NCI-H2227 treated with DMSO at 0.1 percent for 48 hours (cell line): ENCODE results near the gene STK32A.

Experiments used
- DNase-seq: peaks from one replicate; lab custom pipeline; 2025; lab: John Stamatoyannopoulos, UW

Gene STK32A

DNA sequence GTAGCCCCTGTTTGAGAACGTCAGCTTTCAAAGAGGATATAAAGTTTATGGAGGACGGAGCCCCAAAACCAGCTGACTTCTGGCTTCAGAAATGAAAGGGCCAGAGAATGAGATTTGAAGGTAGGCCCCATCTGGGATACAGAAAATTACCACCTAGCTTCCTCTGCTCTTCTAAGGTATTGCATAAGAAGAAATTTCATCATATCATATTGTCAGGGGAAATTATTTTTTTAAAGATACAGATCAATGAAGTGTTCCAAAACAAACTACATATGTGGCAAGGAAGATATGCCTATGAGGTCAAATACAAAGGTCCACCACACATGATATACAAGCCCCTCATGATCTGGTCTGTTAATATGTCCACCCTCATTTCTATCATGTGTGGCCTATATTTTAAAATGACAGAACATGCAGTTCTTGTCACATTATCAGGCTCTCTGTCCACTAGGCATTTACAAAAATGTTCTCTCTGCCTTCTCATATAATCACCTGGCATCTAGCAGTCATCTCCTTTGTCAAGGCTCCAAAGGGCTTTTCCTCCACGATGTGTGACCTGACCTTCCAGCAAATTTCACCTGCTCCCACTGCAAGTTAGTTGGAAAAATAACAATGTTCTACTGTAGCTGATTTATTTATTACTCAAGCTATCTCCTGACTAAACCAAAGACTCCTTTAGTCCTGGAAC is 192.0 kb downstream of the STK32A start:
- no peak for DNase-seq

DNA sequence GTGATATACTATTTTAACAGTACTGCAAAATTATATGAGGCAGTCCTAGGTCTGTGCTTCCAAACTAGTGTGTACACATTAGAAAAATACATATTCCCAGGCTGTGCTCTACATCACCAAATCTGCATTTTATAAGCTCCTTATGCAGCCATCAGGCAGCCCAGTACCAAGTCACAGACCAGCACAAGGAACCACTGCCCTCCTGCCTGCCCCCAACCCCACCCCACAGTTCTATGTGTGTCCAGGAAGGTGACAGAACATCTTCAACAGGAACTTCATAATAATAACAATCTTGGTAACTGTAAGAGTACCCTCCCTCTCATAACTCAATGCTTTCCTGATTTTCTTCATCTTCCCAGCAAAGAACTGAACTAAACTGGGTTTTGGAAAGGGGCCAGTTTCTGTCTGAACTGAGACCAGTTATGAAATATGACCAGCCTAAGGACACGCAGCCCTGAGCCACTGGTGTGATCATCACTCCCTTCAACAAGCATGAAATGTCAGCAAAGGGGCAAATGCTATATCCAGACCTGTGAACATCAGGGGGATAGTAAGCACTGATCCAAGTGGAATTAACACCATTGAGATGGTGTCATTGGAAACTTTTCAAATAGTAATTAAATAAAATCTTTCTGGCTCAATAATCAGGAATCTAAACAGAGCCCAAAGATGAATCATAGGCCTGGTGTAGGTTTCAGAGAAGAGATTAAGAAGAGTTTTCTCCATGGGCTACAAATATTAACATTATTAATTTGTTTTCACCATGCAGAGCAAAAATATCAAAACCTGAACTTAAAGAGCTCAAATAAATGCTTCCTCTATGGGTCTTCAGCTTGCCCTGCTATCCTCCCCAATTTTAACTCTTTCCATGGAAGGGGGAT is 192.9 kb downstream of the STK32A start:
- no peak for DNase-seq

DNA sequence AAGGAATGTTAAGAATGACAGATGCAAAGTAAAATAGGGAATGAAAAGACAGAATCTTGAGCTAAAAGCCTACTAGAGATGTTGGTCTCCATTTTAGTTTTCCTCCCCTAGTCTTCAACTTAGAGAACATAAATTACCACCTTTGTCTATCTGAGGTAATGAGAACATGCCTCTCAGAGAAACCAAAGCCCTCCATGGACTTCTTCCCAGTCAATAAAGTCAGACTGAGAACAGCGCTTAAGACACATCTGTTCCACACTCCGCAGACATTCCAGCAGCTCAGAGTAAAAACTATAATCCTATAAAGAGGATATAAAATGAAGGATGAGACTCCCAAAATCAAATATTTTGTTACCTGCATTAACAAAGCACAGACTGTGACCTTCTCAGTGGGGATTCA is 195.8 kb downstream of the STK32A start:
- no peak for DNase-seq

DNA sequence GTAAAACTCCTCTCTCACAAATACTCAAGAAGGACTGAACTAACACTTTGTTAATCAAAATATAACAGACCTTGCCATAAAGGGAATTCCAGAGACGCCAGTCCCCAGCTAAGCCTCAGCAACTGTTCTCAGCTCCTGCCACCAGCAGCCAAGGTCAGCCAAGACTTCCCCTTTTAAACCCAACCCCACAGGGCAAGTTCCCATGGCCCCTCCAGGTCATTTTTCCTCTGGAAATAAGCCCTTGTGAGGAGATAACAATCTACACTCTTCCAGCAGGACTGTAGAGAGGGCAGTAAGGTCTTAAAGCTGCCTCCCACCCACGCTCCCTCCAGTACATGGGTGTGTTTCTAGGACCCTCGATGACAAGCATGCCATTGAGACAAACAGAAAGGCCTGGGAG is 196.8 kb downstream of the STK32A start:
- DNase-seq: no peak

DNA sequence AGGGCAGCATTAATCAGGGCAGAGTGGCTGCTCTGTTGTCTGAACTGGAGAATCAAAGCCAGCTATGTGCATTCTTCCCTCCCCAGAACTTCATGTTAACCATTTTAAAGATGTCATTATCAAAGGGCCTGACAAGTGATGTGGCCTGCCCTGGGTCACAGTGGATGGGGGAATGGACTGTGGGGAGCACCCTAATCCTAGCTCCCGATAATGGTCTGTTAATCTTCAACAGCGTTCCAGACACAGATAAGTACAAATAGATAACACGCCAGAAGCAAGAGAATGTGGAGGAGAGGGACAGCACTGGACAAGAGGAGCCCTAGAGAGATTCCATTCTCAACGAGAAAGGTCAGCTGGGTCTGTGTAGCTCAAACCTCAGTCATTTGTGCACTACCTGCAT is 197.5 kb downstream of the STK32A start:
- DNase-seq: no peak

DNA sequence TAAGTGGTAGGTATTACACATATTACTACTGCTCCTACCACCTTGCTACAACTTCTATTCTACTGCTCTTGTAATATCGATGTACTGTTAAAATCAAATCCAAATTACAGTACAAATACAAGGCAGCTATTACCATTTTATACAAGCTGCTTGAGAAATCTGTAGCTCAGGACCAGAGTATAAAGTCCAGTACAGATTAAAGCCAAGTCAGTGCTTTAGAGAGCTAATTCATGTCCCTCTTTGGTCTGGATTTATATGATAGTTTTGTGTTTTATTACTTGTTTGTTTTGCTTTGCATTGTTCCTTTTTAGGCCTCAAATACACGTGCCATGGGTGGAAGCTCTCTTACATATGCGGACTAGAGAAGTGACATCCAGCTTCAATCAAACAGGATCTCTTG is 199.2 kb downstream of the STK32A start:
- DNase-seq: no peak

DNA sequence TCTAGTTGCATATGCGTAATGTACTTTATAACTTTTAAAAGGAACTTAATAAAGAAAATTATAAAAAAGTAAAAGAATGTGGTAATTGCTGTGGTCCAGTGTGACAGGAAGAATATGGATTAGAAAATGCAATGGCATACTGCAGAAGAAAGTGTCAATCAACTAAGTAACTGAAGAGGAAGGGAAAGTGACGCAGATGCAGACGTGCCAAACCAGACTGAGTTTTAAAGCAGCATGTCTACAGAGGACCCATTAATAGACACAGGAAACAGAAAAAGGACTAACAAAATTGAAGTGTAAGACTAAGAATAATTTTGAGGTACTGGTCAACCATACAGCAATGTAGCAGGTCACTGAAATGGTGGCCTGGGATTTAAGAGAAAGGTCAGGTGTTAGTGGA is 201.8 kb downstream of the STK32A start:
- no peak for DNase-seq

DNA sequence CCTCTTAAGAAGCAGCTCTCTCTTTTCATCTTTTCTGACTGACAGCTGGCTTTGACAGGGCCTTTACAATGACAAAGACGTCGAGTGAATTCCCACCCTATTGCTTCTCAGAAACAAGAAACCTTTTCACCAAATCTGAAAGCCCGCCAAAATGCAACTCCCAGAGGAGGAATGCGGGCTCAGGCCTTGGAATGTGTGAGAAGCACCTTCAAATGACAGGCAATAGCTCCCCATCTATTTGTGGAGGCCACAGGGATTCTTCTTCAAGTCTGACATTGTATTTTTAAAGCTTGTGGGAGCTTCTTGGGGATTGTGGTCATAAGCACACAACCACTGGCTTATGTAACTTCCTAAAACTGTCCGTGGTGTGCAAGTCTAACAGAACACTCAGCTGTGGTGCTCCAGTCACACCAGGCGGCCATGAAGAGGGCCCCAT is 202.4 kb downstream of the STK32A start:
- DNase-seq: no peak
